Measurements from ENCODE around the gene MTMR10.

GRCh38 chr15:30956216-30957124, 35.0 kb downstream of the MTMR10 start:
- TF ChIP-seq MAX (IDR thresholded peaks at IDR 0.05; ENCODE audit: low read depth) (no peak), FOXM1 (IDR thresholded peaks at IDR 0.05; ENCODE audit: low read depth) (no peak), USF2 (IDR thresholded peaks at IDR 0.05; ENCODE audit: borderline replicate concordance, low read depth, low read length) (no peak), POLR2AphosphoS5 (IDR thresholded peaks at IDR 0.05; ENCODE audit: low read depth, low read length) (no peak)
- TF ChIP-seq, protein P1, sequence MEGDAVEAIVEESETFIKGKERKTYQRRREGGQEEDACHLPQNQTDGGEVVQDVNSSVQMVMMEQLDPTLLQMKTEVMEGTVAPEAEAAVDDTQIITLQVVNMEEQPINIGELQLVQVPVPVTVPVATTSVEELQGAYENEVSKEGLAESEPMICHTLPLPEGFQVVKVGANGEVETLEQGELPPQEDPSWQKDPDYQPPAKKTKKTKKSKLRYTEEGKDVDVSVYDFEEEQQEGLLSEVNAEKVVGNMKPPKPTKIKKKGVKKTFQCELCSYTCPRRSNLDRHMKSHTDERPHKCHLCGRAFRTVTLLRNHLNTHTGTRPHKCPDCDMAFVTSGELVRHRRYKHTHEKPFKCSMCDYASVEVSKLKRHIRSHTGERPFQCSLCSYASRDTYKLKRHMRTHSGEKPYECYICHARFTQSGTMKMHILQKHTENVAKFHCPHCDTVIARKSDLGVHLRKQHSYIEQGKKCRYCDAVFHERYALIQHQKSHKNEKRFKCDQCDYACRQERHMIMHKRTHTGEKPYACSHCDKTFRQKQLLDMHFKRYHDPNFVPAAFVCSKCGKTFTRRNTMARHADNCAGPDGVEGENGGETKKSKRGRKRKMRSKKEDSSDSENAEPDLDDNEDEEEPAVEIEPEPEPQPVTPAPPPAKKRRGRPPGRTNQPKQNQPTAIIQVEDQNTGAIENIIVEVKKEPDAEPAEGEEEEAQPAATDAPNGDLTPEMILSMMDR (IDR thresholded peaks at IDR 0.05): no peak
